Gastrocnemius medialis (tissue), 4 donors: ENCODE measurements around the gene WDR31.
A peak's percentile ranks its signal among the peaks of the same experiment; 100 is the strongest.

Experiments used
- CTCF ChIP-seq, 5 experiments: fragments of 450-650 bp in 3 of 5; fragments of 200-600 bp in 2 of 5; sonication (generic) in 2 of 5; IDR thresholded peaks in 4 of 5; conservative IDR thresholded peaks in 1 of 5; 1 replicate in 4 of 5; 2 replicates in 1 of 5; pipeline ENCODE4 v1.5.1; 2016 to 2019; ENCODE audit warnings: antibody characterized with exemption in 5 of 5, mild to moderate bottlenecking in 3 of 5, moderate library complexity in 3 of 5
- POLR2A ChIP-seq, 2 donors: fragments of 450-650 bp; IDR thresholded peaks; one replicate each; pipeline ENCODE4 v1.6.1; 2017; ENCODE audit warnings: antibody characterized with exemption in 2 of 2, mild to moderate bottlenecking in 2 of 2, moderate library complexity in 2 of 2

GRCh38 chr9:113340011-113340699 is at the start of gene WDR31:
- TF ChIP-seq CTCF (IDR thresholded peaks at IDR 0.05 in 4 of 5, conservative IDR thresholded peaks at IDR 0.05 in 1 of 5) (no peak), POLR2A (IDR thresholded peaks at IDR 0.05) (peak in 1 of 2 donors; percentile 26)
